HepG2 (cell line): ENCODE measurements around the gene ST6GALNAC3. TPM values are rescaled to one million over a fixed set of nuclear protein-coding genes. Genes with fewer than 3 reads are reported as not detected.

ENCODE experiments used
- ATAC-seq: fragments of 200-7000 bp; cut with Tn5 transposase; 3 replicates; pipeline ENCODE4 v1.9.1; 2020; ENCODE audit warnings: mild to moderate bottlenecking, moderate library complexity
- BruUV-seq: library from RNA; stranded (reverse); fragments of 400-500 nt; replicated peaks from 2 replicates; lab custom pipeline; 2021; lab: Mats Ljungman, UMichigan
- CTCF ChIA-PET: fragments of 300-600 bp; formaldehyde crosslinking; extraction: SDS; loops from one replicate; lab custom pipeline; 2021; ENCODE audit warnings: low total read pairs, inconsistent platforms, low intra/inter-chr PET ratio; lab: Yijun Ruan, JAX
- POLR2A ChIA-PET: fragments of 350-600 bp; sonication (Branson Sonifier 250); formaldehyde crosslinking; loops from one replicate; lab custom pipeline; 2020; ENCODE audit warnings: antibody characterized with exemption, inconsistent platforms; lab: Yijun Ruan, JAX
- DNase-seq: peaks from one replicate; pipeline ENCODE4 v3.0.0-alpha.2; 2015; ENCODE audit warnings: low spot score
- FAIRE-seq: peaks from 3 replicates; lab custom pipeline; 2011; peaks lifted over from hg19 to GRCh38; lab: Jason Lieb, UNC
- H2AFZ ChIP-seq: one replicate; pipeline ENCODE4 v1.6.1; 2011; ENCODE audit warnings: low read length, inconsistent platforms
- H3K27ac ChIP-seq: fragments of 300-600 bp; 3 replicates; pipeline ENCODE4 v1.8.0; 2011; ENCODE audit warnings: mixed run types, mild to moderate bottlenecking, mixed read lengths, low read length, inconsistent platforms; ENCODE audit not compliant: insufficient read depth; ENCODE audit errors: extremely low read length
- H3K27me3 ChIP-seq, 2 experiments: fragments of 200-600 bp in 1 of 2; 2 replicates in 1 of 2; 3 replicates in 1 of 2; pipeline versions ENCODE4 v1.6.0 to v1.8.0; 2011; ENCODE audit warnings: low read length in 2 of 2, mild to moderate bottlenecking in 2 of 2, moderate library complexity in 2 of 2, inconsistent platforms in 1 of 2; ENCODE audit not compliant: insufficient read depth in 2 of 2, control insufficient read depth in 1 of 2
- H3K36me3 ChIP-seq, 2 experiments: fragments of 200-600 bp in 1 of 2; replicated peaks in 1 of 2; 2 replicates in 1 of 2; 3 replicates in 1 of 2; pipeline versions ENCODE4 v1.5.1 to v1.8.0; 2011; ENCODE audit warnings: low read length in 2 of 2, inconsistent platforms in 1 of 2; ENCODE audit not compliant: insufficient read depth in 2 of 2, control insufficient read depth in 1 of 2
- H3K4me1 ChIP-seq: 2 replicates; pipeline ENCODE4 v1.5.1; 2012; ENCODE audit warnings: low read length, inconsistent platforms; ENCODE audit not compliant: insufficient read depth
- H3K4me2 ChIP-seq: 2 replicates; pipeline ENCODE4 v1.6.0; 2011; ENCODE audit warnings: low read depth, low read length, inconsistent platforms
- H3K4me3 ChIP-seq, 3 experiments: fragments of 200-600 bp in 1 of 3; sonication (generic), shearing (Covaris generic) in 1 of 3; replicated peaks in 1 of 3; 2 replicates each; pipeline ENCODE4 v1.5.1; 2011 to 2016; ENCODE audit warnings: low read length in 3 of 3, inconsistent platforms in 2 of 3, low read depth in 2 of 3, mild to moderate bottlenecking in 2 of 3, control low read depth in 1 of 3, mixed read lengths in 1 of 3; ENCODE audit not compliant: insufficient read depth in 1 of 3
- H3K79me2 ChIP-seq: one replicate; pipeline ENCODE4 v1.6.1; 2011; ENCODE audit warnings: low read length, inconsistent platforms; ENCODE audit not compliant: insufficient read depth
- H3K9ac ChIP-seq: 2 replicates; pipeline ENCODE4 v1.6.0; 2011; ENCODE audit warnings: mild to moderate bottlenecking, low read depth, low read length, inconsistent platforms; ENCODE audit not compliant: insufficient read depth
- H3K9me3 ChIP-seq: 2 replicates; pipeline ENCODE4 v1.5.1; 2012; ENCODE audit warnings: mild to moderate bottlenecking, low read length
- H4K20me1 ChIP-seq: 2 replicates; pipeline ENCODE4 v1.6.0; 2011; ENCODE audit warnings: inconsistent platforms, mild to moderate bottlenecking, low read length, moderate library complexity; ENCODE audit not compliant: insufficient read depth
- ELK4 ChIP-seq: sonication (generic); formaldehyde crosslinking; IDR thresholded peaks from 2 replicates; pipeline ENCODE4 v1.9.0; 2021; ENCODE audit warnings: missing genetic modification reagents, borderline replicate concordance
- EP300 ChIP-seq, 3 experiments: sonication (generic) in 1 of 3; formaldehyde crosslinking in 1 of 3; IDR thresholded peaks; 2 replicates each; pipeline versions ENCODE4 v1.5.1 to v1.6.1; 2011 to 2020; ENCODE audit warnings: low read depth in 2 of 3, low read length in 2 of 3, borderline replicate concordance in 1 of 3, improper control_type of control experiment in 1 of 3, mild to moderate bottlenecking in 1 of 3, missing genetic modification reagents in 1 of 3, moderate library complexity in 1 of 3
- JDP2 ChIP-seq: sonication (generic); formaldehyde crosslinking; IDR thresholded peaks from 2 replicates; pipeline ENCODE4 v1.8.1; 2022; ENCODE audit warnings: missing genetic modification reagents, borderline replicate concordance
- KLF15 ChIP-seq: sonication (generic); formaldehyde crosslinking; IDR thresholded peaks from 2 replicates; pipeline ENCODE4 v1.8.1; 2023; ENCODE audit warnings: borderline replicate concordance, mild to moderate bottlenecking, inconsistent platforms, missing genetic modification reagents, mixed read lengths
- NFATC3 ChIP-seq: sonication (generic); formaldehyde crosslinking; IDR thresholded peaks from 2 replicates; pipeline ENCODE4 v1.5.1; 2020; ENCODE audit warnings: mild to moderate bottlenecking, missing genetic modification reagents
- NFKBIZ ChIP-seq: IDR thresholded peaks from 2 replicates; pipeline ENCODE4 v1.6.1; 2018; ENCODE audit warnings: missing genetic modification reagents, missing compliant biosample characterization
- SIN3B ChIP-seq: fragments of 150-350 bp; IDR thresholded peaks from 2 replicates; pipeline ENCODE4 v1.6.1; 2014; ENCODE audit warnings: low read length
- ZFP37 ChIP-seq: sonication (generic); formaldehyde crosslinking; IDR thresholded peaks from 2 replicates; pipeline ENCODE4 v1.4.0; 2020; ENCODE audit warnings: missing genetic modification reagents, borderline replicate concordance
- ZNF607 ChIP-seq: sonication (generic); formaldehyde crosslinking; IDR thresholded peaks from 2 replicates; pipeline ENCODE4 v1.5.1; 2020; ENCODE audit warnings: missing genetic modification reagents, mild to moderate bottlenecking, borderline replicate concordance
- ZNF775 ChIP-seq: sonication (generic); formaldehyde crosslinking; IDR thresholded peaks from 2 replicates; pipeline ENCODE4 v1.4.0; 2020; ENCODE audit warnings: missing genetic modification reagents, mild to moderate bottlenecking, moderate library complexity, borderline replicate concordance
- ZNF816 ChIP-seq: sonication (generic); formaldehyde crosslinking; IDR thresholded peaks from 2 replicates; pipeline ENCODE4 v1.8.0; 2022; ENCODE audit warnings: missing genetic modification reagents, mild to moderate bottlenecking, borderline replicate concordance
- WGBS: methylation state at CpG from one replicate; pipeline ENCODE4 v1.1.6; 2017; ENCODE audit warnings: low lambda C conversion rate; 5-methylcytosine and 5-hydroxymethylcytosine counted together
- in situ Hi-C: cut with HindIII; loops from 2 replicates; pipeline ENCODE4 v1.10.0; 2017; ENCODE audit warnings: low pct_unique_long_range_greater_than_20kb; ENCODE audit not compliant: extremely low pct_ligation_motif_present
- intact Hi-C: fragments of 100-400 bp; cut with micrococcal nuclease; formaldehyde crosslinking; loops from one replicate; pipeline ENCODE4 v1.10.0; 2022; ENCODE audit not compliant: unreplicated experiment
- polyA plus RNA-seq, 8 experiments: library from polyadenylated mRNA; depleted of rRNA in 3 of 8; stranded (reverse) in 7 of 8; unstranded in 1 of 8; fragments of >200 nt; fragmentation: Illumina TruSeq in 4 of 8; extraction: Trizol in 4 of 8; gene quantifications; 2 replicates each; pipeline versions ENCODE4 v1.2.1 to v1.2.3, GENCODE V29; 2011 to 2016; ENCODE audit warnings: low read depth in 4 of 8, missing spikeins in 1 of 8, mixed read lengths in 1 of 8; ENCODE audit not compliant: insufficient read depth in 1 of 8
- total RNA-seq, 5 experiments: library from RNA; depleted of rRNA; stranded (reverse); fragments of >200 nt; fragmentation: Illumina TruSeq; extraction: Trizol; gene quantifications; 2 replicates each; pipeline ENCODE4 v1.2.3, GENCODE V29; 2016; ENCODE audit warnings: low read depth in 1 of 5

Gene ST6GALNAC3
- total and polyA plus RNA-seq, 2 of the 13 experiments (the other 11 are each of a cell fraction or from before 2014, with no cell fraction given), result not detected

DNA sequence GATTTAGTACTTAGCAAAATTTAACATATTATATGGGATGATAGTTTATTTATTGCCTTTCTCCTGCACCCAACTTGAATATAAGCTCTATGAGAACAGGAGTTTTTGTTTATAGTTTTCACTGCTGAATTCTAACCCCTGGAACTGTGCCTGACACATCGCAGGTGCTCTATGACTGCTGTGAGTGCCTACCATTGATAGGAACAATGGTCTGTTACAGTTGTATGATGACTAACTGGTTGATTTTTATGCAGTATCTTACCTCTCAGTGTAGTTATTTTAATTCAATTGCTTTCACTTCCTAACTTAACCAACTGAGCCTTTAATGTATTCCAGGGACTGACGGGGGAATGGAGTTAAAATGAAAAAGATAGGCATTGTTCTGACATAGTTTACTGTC lies 336.0 kb downstream of the ST6GALNAC3 start:
- ATAC-seq (no peak), DNase-seq (no peak), FAIRE-seq (no peak)
- ChIA-PET CTCF (no interaction called here), POLR2A (no interaction called here)
- H3K4me2 ChIP-seq, result no peak overlapping the region
- peaks cover 6% of the 10 kb centered on the region; the same call in 1 of the 2 replicates for H3K9me3 ChIP-seq
- H3K79me2 ChIP-seq, result no peaks in the 10 kb centered on the region
- H4K20me1 ChIP-seq, result no peaks in the 10 kb centered on the region
- H3K4me1 ChIP-seq, result no peaks in the 10 kb centered on the region
- intact Hi-C loops (no loop called here), in situ Hi-C loops (no loop called here)
- no peaks in the 10 kb centered on the region for H3K27me3 ChIP-seq
- 2% methylated on average over 2 of the region's 2 CpGs for WGBS
- H3K36me3 ChIP-seq, result no peaks in the 10 kb centered on the region
- TF ChIP-seq ZNF816 (CRISPR knock-in tag) (no peak), ZNF607 (CRISPR knock-in tag) (no peak), ELK4 (CRISPR knock-in tag) (no peak), ZNF775 (CRISPR knock-in tag) (no peak), NFATC3 (CRISPR knock-in tag) (no peak), NFKBIZ (CRISPR knock-in tag) (no peak), JDP2 (CRISPR knock-in tag) (no peak), KLF15 (CRISPR knock-in tag) (no peak), ZFP37 (CRISPR knock-in tag) (no peak), EP300 (IDR thresholded peaks at IDR 0.05; ENCODE audit: low read depth in 2 of 2, low read length in 2 of 2) (no peak), EP300 (CRISPR knock-in tag; IDR thresholded peaks at IDR 0.05; ENCODE audit: borderline replicate concordance) (no peak), SIN3B (no peak)
- no TSS peak for BruUV-seq
- H3K27ac ChIP-seq, result no peak overlapping the region
- no peak overlapping the region for H3K9ac ChIP-seq
- no peak overlapping the region for H2AFZ ChIP-seq
- no peak overlapping the region for H3K4me3 ChIP-seq
